A673 (cell line): ENCODE results near the gene FCRL1.

Source experiments
- CTCF ChIP-seq: fragments of 300-800, 200-600 bp; sonication (generic); conservative IDR thresholded peaks from 2 replicates; pipeline ENCODE4 v1.5.1; 2017; ENCODE audit warnings: low read depth, mild to moderate bottlenecking, antibody characterized with exemption, low read length, moderate library complexity, mixed read lengths
- EZH2 ChIP-seq: fragments of 200-600 bp; sonication (generic); IDR thresholded peaks from 2 replicates; pipeline ENCODE4 v1.6.1; 2017; ENCODE audit warnings: borderline replicate concordance, low read depth, mild to moderate bottlenecking, mixed read lengths, antibody characterized with exemption, low read length; ENCODE audit not compliant: poor library complexity, severe bottlenecking

- TF ChIP-seq CTCF (no peak), EZH2 (no peak)
Observed at GRCh38 chr1:157838966-157839365, 19.0 kb upstream of the FCRL1 start.
